GM19240 (cell line): ENCODE data around the gene EML3.
"Not testable (repeated sequence)": the region's sequence is repeated elsewhere in the genome, so short reads cannot be mapped to it uniquely, and the experiment has no call there.

ENCODE experiments used
- DNase-seq: peaks from one replicate; pipeline ENCODE4 v3.0.0; 2011; ENCODE audit warnings: low spot score; ENCODE audit not compliant: insufficient read length

Gene EML3

DNA sequence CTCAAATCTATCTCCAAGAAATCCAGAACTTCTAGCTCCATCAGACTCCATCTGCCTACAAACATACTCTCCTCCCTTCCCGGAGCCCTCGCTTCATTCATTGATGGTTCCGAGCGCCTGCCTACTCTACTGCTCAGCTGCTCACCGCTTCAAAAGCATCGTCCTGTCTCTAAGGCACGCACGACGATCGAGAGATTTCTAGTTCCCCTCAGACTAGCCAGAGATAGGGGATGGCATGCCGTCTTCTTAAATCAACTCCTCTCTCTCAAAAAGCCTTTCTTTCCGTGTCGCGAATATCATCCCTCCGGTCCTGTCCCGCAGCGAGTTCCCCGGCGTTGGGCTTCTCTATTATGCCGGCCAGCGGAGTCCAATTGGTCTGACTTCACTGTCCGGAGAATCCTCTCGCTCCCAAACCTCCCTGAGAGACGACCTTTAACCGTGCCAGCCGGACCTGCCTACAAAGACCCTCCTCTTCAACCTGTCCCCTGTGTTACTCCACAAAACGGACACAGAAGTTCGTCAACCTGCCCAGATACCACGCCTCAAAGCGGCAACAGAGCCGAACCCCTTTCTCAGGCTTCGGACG, 39.5 kb downstream of the EML3 start:
- no peak for DNase-seq

- DNase-seq: no peak
These were observed 40.1 kb downstream of the EML3 start for GRCh38 chr11:62572431-62572830.

DNA sequence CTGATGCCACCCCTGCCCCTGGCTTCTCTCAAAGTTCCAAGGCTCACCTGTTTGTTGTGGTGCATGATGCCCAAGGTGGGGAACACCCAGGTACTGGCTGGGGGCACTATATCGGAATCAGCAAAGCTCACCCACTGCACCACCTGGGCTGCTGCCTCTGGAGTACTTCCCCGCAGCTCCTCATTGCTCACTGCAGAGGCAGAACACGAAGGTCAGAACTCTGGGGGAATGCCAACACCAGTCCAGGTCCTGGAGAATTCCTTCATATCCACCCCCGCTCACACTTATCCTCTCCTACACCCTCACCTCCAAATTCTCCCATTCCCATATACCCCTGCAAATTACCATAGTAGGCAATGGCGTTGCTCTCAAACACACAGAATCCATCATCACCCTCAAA, 41.1 kb downstream of the EML3 start:
- DNase-seq: not testable (repeated sequence)

DNA sequence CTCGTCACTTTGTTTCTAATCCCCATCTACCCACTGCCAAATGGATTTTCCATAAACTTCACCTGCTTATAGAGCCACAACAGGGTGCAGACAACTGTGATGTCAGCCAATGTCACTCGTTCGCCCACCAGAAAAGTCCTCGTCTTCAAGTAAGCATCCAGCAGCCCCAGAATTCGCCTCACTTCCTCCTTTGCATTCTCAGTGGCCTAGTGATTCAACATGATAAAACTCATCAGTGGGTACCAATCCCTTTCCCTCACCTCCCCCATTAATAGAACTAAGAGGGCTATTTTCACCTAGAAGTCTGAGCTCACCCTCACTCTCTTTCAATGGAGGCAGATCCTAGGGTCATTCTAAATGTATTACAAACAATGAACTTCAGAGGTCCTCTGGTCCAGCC, 41.7 kb downstream of the EML3 start:
- not testable (repeated sequence) for DNase-seq

DNA sequence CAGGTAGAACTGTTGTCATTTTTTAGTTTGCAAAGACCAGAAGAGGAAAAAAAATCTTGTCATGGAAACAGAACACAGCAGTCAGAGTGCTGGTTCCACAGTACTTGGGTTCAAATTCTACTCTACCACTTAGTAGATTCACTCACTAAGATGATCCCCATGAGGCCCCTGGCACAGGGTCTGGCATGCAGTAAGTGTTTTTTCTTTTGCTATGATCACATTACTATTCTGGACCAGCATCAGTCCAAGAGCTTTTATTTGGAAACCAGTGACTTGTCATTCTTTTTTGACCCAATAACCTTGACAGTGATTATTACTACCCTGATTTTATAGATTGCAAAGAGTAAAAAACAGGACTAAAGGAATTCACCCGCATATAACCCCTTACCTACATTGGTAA, 43.0 kb downstream of the EML3 start:
- DNase-seq: no peak

- no peak for DNase-seq
These were observed 45.4 kb downstream of the EML3 start for GRCh38 chr11:62567018-62567633.

DNA sequence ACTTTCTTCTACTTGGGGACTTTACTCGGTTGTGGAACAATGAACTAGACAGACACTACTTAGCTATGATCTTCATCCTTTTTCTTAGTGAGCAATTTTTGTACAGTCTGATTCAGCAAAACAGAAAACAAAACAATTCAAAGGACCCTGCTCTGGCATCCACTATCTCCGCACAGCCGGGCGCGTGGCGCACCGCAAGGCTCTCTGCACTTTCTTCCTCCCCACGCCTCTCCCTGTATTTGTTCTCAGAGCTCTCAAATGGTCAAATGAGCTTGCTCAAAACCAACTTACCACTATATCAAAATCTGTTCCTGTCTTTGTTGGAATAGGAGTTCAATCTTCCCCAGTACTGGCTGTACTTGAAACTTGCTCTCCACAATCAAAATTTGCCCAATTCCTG, 46.3 kb downstream of the EML3 start:
- DNase-seq: no peak

DNA sequence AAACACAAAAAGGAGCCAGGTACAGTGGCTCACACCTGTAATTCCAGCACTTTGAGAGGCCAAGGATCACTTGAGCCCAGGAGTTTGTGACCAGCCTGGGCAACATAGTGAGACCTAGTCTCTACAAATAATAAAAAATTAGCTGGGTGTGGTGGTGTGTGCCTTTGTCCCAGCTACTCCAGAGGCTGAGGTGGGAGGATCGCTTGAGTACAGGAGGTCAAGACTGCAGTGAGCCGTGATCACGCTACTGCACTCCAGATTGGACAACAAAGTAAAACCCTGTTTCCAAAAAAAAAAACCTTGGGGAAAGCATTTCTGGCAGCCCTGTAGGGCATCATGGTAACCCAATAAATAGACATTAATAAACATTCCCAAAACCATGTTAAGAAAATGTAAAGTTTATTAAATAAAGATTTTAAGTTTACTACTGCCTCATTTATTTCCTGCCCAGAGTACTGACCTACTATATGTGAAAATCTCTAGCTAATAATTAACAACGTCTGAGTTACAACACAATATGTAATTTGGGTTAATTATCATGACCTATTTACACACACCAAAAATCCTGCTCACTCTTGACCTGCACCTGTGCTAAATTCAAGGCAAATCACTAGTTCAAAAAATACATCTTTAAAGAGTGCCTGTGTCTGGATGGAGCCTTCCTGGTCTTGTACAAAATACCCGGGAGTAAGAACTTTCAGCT, 47.3 kb downstream of the EML3 start:
- DNase-seq: no peak

- DNase-seq: not testable (repeated sequence)
These were observed 50.8 kb downstream of the EML3 start for GRCh38 chr11:62561677-62562230.

DNA sequence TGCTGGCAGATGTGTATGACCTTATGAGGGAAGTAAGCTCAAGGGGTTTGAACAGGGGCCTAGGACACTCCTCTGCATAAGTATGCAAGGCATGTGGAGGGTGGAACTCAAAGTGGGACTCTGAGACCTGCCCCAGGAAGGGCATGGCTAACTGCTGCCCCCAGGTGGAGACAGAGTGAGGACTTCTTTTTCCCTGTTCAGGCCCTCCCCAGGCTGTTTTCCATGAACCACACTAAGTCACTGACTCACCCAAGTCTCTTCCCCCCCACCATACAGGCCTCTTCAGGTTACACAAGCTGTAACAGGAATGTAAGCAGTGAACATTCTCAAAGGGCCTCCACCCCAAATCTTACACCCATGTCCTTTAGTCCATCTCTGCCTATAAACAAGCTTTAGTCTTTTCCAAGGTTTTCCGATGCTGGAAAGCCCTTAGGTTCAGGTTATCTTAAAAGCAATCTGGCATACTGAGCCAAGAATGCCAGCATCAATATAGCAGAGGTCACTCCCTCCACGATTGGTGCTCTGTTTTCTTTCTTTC, 51.9 kb downstream of the EML3 start:
- DNase-seq: no peak

- DNase-seq: not testable (repeated sequence)
These were observed 52.9 kb downstream of the EML3 start for GRCh38 chr11:62559626-62560025.

GRCh38 chr11:62559204-62559603, 53.4 kb downstream of the EML3 start:
- no peak for DNase-seq

DNA sequence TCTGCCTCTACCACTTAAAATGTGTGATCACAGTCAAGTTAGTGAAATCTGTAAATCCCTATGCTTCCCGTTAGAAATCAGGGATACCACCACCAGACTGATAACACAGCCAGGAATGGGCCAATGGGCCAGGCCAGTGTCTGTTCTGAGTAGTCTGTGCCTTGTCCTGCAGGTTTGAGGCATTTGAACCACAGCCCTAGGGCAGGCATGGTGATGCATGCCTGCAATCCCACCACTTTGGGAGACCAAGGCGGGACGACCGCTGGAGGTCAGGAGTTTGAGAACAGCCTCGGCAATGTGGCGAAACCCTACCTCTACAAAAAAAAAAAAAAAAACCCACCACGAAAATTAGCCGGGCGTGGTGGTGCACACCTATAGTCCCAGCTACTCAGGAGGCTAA, 53.9 kb downstream of the EML3 start:
- no peak for DNase-seq

DNA sequence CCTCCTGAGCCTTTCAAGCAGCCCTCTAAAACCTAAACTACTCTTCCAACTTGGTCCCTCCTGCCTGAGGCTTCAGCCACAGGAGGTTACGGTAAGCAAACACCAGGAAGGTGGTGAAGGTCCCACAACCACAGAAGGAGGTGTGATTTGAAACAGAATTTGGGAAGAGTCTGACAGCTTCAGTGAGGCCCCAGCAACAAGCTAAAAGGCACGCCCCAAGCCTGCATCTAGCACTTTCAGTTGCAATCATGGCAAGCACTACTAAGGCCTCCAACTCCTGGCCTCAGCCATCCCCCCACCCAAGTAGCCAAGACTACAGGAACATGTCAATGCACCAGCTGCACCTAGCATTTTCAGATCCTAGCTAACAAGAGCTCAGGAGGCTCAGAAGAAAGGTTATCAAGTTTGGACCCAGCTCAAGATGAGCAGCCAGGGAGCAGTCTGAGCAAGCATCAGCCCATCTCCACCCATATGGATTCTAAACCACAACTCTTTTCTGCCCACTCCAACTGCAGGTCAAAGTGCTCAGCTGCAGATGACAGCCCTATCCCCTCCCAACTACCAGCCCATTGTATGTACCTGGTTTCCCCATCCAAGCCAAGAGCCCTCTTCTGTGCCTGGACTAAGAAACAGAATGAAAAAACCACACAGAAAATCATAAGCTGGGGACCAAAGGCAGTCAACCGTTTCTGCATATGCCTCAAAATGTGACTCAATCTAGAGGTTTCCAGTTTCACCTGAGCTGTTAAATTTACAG, 55.5 kb downstream of the EML3 start:
- DNase-seq: no peak

DNA sequence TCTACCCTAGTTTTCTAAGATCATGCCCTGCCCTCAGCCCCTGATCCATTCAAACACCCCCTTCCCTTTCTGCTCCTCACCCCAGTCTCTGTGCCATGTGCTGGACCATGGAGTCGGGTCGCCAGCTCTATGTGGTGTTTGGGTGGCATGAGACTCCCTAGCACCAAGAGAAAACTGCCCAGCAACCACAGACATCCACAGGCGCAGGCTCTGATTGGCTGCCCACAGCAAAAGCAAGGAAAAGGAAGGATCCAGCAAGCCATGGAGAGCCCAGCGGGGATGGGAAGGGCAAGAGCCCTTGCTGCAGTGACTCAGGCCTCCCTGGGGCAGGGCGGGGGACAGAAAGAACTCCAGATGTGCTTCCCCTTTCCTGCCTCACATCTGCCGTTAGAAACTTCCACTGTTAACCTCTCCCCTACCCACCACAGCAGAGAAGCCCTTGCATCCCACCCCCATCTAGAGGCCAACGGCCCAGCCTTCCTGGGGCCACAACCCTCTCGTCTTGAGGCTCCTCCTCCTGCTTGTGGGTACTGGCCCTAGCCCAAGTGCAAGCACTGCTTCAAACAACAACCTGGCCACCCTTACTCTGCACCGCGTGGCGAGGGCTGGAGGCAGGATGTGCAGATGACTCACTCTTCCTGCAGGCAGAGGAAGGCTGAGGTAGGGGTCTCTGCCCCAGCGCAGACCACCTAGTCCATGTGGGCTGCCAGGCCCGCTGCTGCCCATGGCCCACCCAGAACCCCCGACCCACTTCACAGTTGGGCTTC, 56.3 kb downstream of the EML3 start:
- DNase-seq: no peak

- peak; percentile 71 for DNase-seq
These were observed 57.0 kb downstream of the EML3 start for GRCh38 chr11:62555464-62556107.

DNA sequence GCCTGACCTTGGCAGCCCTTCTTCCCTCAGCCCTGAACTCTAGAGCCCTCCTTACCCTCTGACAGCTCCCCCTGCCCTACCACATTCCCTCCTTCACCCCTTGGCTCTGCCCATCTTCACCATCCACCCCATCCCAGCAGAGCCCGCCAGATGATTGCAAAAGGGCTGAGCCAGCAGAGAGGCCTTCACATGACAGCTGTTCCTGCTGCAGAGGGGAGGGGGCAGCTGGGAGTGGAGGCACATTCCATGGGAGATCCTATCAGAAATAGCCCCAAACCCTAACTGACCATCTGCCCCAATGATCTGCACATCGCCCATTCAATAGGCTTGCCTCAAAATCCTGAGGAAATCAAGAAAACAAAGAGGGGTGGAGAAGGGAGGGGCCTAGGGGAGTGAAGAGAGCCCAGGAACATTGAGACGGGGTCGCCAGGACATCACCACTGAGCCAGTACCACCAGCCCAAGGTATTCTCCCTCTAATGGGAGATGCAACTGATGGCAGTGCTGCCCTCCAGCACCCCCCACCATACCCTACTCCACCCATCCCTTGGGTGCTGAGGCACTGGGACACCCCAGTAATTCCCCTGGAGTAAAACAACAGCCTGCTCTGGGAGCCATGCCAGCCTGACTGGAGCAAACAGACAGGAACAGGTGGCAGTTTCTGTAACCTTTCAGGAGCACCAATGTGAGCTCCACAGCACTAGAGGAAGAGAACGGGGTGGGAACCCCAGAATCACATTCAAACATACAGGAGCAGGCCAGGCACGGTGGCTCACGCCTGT, 58.0 kb downstream of the EML3 start:
- no peak for DNase-seq

DNA sequence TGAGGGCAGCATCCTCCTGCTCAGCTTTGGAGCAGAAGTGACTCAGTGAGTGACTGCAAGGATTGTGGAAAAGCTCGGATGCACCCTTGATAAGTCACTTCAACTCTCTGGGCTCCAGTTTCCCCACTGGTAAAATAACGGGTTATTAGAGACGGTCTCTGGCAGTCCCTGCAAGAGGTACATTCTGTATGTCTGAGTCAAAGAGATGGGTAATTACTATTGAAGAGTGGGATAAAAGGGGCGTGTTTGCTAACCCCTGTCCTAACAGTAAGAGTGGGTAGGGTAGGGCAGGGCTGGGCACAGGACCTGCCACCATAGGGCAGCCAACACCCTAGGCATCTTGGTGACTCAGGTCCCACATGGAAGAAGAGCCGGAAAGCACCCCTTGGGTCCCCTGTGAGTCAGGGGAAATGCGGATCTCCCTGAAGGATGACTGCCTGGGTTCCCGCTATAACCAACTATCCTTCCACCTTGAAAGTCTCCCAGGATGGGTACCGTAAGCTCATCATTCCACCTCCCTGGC, 58.7 kb downstream of the EML3 start:
- no peak for DNase-seq

- no peak for DNase-seq
These were observed 59.3 kb downstream of the EML3 start for GRCh38 chr11:62553080-62553838.
